ENCODE measurements around the gene LUC7L. TPM values are rescaled to one million over a fixed set of nuclear protein-coding genes. Genes with fewer than 3 reads are reported as not detected.
"Not testable (repeated sequence)": the region's sequence is repeated elsewhere in the genome, so short reads cannot be mapped to it uniquely, and the experiment has no call there.

LUC7L gene
- total RNA-seq, 4 donors from 2014 or later: 109 to 180 (median 123) TPM

DNA sequence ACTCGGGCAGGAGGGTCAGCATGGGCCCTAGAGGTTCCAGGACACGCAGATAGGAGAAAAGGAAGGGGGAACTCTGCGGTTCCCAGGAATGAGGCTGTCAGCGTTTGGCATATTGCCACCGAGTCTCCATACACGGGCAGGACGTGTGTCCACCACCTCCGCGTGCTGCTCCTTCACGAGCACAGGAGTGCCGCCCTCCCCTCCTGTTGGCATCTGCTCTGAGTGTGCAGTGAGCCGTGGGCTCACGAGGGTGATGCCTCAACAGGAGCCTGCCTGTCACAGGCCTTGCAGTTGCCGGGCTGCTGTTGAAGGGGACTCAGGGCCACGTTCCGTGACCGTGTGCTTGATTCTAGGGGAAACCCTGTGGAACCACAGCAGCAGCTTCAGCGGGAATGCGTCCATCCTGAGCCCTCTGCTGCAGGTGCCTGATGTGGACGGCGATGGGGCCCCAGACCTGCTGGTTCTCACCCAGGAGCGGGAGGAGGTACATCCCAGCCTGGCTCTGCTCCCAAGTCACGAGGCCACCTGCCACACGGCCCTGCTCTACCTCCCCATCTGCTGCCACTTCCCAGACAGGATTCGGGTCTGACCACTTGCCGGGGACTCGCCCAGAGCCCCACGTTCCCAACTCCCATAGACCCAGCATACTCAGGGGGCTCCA, 31.9 kb upstream of the LUC7L start:
- Histone ChIP-seq H3K4me1 (peaks cover 0 to 10% (median 0%) of the 10 kb centered on the region in 4 donors), H3K27me3 (no peaks in the 10 kb centered on the region), H3K27ac (no peak overlapping the region), H3K4me3 (no peak overlapping the region), H3K9me3 (no peaks in the 10 kb centered on the region), H3K36me3 (peaks cover 0 to 88% (median 9%) of the 10 kb centered on the region in 3 donors)
- WGBS, 2 donors: 83 to 88% methylated on average over 16 to 27 of the region's 28 CpGs
- TF ChIP-seq POLR2A (IDR thresholded peaks at IDR 0.05) (no peak), EP300 (IDR thresholded peaks at IDR 0.05) (no peak), CTCF (IDR thresholded peaks at IDR 0.05) (no peak)
- DNase-seq (ENCODE audit: low spot score in 2 of 2): no peak

DNA sequence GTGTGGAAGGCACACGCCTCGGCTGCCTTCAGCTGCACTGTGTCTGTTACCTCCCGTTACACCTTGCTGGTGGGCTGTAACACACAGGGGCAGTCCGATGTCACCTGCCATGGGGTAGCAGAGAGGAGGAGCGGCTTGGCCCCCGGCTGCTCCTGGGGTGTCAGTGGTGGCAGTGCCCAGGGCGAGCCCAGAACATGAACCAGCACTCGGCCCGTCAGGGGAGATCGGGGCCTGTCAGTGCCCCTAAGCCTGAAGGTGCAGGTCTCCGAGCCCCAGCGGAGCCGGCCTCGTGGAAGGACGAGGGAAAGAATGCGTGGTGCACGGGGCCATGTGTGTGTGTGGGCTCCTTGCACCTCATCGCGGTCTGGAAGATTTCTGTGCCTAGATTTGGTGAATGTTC, 31.1 kb upstream of the LUC7L start:
- peaks cover 0 to 92% (median 13%) of the 10 kb centered on the region in 3 donors for H3K36me3 ChIP-seq
- no peaks in the 10 kb centered on the region for H3K27me3 ChIP-seq
- H3K27ac ChIP-seq: no peak overlapping the region
- no peak overlapping the region for H3K4me3 ChIP-seq
- WGBS, 2 donors: 92% methylated on average over 13 to 19 of the region's 19 CpGs
- TF ChIP-seq EP300 (IDR thresholded peaks at IDR 0.05): no peak
- TF ChIP-seq POLR2A (IDR thresholded peaks at IDR 0.05): no peak
- no peak for TF ChIP-seq CTCF (IDR thresholded peaks at IDR 0.05)
- H3K4me1 ChIP-seq: peaks cover 0 to 2% (median 0%) of the 10 kb centered on the region in 4 donors
- no peaks in the 10 kb centered on the region for H3K9me3 ChIP-seq
- no peak for DNase-seq (ENCODE audit: low spot score in 2 of 2)

- Histone ChIP-seq H3K4me3 (no peak overlapping the region), H3K9me3 (no peaks in the 10 kb centered on the region), H3K27me3 (no peaks in the 10 kb centered on the region), H3K27ac (no peak overlapping the region), H3K36me3 (peaks cover 0 to 92% (median 13%) of the 10 kb centered on the region in 3 donors), H3K4me1 (no peaks in the 10 kb centered on the region)
- DNase-seq (ENCODE audit: low spot score in 2 of 2): no peak
- WGBS, 2 donors: 92% methylated on average over 10 of the region's 13 CpGs
- TF ChIP-seq CTCF (IDR thresholded peaks at IDR 0.05) (no peak), POLR2A (IDR thresholded peaks at IDR 0.05) (no peak), EP300 (IDR thresholded peaks at IDR 0.05) (no peak)
Observed at GRCh38 chr16:259814-260253, 30.6 kb upstream of the LUC7L start.

DNA sequence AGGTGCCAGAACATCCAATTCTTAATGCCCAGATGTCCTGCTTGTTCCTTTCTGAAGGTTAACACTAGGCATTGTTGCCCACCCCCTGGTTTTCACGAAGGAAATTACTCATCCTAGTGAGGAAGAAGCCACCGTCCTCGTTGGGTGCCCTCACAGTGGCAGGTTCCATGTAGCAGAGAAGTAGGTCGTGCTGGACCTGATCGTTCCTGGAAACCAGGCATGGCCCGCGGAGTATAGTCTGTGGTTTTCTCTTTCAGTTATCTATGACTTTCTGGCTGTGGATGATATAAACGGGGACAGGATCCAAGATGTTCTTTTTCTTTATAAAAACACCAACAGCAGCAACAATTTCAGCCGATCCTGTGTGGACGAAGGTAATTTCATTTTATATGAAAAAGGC, 30.0 kb upstream of the LUC7L start:
- Histone ChIP-seq H3K27ac (no peak overlapping the region), H3K9me3 (no peaks in the 10 kb centered on the region), H3K4me1 (no peaks in the 10 kb centered on the region), H3K36me3 (peaks cover 0 to 92% (median 13%) of the 10 kb centered on the region in 3 donors), H3K4me3 (no peak overlapping the region), H3K27me3 (no peaks in the 10 kb centered on the region)
- TF ChIP-seq POLR2A (IDR thresholded peaks at IDR 0.05): no peak
- TF ChIP-seq EP300 (IDR thresholded peaks at IDR 0.05): no peak
- no peak for TF ChIP-seq CTCF (IDR thresholded peaks at IDR 0.05)
- DNase-seq (ENCODE audit: low spot score in 2 of 2): no peak
- 77 to 83% methylated on average over 10 of the region's 10 CpGs for WGBS, 2 donors

- H3K36me3 ChIP-seq: peaks cover 0 to 91% (median 9%) of the 10 kb centered on the region in 3 donors
- DNase-seq (ENCODE audit: low spot score in 2 of 2); H3K4me3 ChIP-seq; H3K4me1 ChIP-seq; H3K27me3 ChIP-seq; H3K27ac ChIP-seq; H3K9me3 ChIP-seq: not testable (repeated sequence)
- WGBS, 2 donors: 91 to 94% methylated on average over 13 of the region's 13 CpGs
Observed at GRCh38 chr16:258091-258490, 28.8 kb upstream of the LUC7L start.
